Measurements from ENCODE around the gene DNM3.

DNM3 gene

DNA sequence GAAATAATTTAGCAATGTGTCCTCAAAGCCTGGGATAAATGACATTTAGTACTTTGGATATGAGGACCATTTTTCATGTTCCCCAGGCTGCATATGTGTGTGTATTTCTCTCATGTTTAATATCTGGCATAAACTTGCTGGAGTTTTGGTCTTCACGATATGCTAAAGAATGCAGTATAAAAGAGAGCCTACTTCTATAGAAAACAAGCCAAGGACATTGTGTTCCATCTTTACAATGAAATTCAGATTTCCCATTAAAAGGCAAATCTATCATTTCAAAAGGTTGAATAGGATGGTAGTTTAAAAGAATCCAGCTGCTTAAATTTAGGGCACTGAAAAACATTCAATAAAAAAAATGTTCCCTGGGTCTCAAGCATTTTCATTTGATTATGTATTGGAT lies 410.2 kb downstream of the DNM3 start:
- peaks cover 0 to 4% of the 10 kb centered on the region in 2 donors for H3K9me3 Mint-ChIP-seq
- H3K27ac Mint-ChIP-seq, result no peak overlapping the region
- DNase-seq (no peak), ATAC-seq (no peak)
- no peaks in the 10 kb centered on the region for H3K27me3 Mint-ChIP-seq
- H3K4me1 Mint-ChIP-seq, result peaks cover 19% of the 10 kb centered on the region
- no peak overlapping the region for H3K4me3 Mint-ChIP-seq

DNA sequence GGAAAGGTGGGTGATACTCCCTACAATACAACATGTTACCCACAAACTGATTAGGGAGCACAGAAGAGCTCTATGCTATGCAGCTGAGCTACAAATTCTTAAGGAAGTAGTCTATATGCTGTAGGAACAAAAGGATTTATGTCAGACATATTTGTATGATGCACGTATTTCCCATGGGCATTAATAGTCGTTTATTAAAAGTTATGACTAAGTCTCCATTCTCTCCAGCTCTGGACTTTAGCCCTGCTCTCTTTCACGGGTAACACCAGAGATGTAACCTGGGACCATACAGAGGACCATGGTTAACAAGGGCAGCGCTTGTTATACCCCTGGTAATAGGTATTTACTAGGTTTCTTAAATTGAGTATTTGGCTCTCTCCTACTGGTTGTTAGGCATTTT lies 411.0 kb downstream of the DNM3 start:
- DNase-seq, result no peak
- Mint-ChIP-seq H3K4me1 (peaks cover 19% of the 10 kb centered on the region), H3K27me3 (no peaks in the 10 kb centered on the region), H3K27ac (no peak overlapping the region), H3K4me3 (no peak overlapping the region), H3K9me3 (peaks cover 0 to 4% of the 10 kb centered on the region in 2 donors)
- ATAC-seq, result no peak

DNA sequence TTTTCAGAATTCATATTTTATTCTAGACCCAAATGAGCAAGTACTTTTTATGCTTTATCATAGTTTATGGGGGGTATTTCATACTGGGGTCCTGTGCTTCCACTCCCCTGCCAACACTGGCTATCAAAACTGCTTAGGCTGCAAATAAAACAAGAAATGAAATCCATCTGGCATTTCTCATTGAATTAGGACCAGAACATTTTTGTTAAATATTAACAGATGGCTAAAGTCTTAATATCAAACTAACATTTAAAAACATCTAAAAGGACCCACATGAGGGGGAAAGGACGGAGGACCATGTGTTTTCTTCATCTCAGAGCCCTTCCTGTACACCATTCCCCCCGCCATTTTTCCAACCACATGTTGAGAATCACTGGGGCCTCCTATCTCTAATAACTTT lies 411.7 kb downstream of the DNM3 start:
- Mint-ChIP-seq H3K4me3 (no peak overlapping the region), H3K27me3 (no peaks in the 10 kb centered on the region), H3K4me1 (peaks cover 19% of the 10 kb centered on the region), H3K9me3 (peaks cover 4% of the 10 kb centered on the region in 2 donors), H3K27ac (no peak overlapping the region)
- DNase-seq, result no peak
- no peak for ATAC-seq

DNA sequence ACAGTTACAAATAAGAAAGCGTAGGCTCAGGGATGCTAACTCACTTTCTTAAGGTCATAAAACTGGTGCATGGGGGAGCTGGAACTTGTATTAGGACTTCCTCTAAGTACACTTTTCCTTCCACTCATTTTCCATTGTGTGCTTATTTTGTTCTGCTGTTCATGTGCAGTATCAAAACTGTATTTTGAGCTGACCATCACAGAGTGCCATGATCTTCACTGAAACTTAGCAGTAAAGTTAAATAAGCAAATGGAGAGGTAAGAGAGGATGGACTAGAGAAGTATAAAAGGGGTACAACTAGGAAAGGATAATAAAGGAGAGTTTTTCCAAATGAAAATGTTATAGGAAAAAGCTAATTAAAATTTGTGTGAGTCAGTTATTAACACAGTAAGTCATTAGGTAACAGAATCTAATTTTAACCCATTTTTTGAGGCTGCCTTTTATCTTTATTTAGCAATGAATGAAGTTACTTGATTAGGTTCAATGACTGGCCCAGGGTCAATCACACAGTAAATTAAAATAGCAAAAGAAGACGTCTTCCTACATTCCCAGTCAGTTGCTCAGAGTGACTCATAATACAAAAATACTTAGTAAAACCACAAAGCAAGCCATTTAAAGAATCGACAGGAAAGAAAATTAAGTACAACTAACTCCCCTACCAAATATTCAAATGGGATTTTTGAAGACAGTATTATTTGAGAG lies 413.4 kb downstream of the DNM3 start:
- Mint-ChIP-seq H3K4me1 (peaks cover 22% of the 10 kb centered on the region), H3K9me3 (peaks cover 7 to 20% of the 10 kb centered on the region in 2 donors), H3K27ac (peak overlapping the region in 1 of 2 donors; percentile 47), H3K27me3 (no peaks in the 10 kb centered on the region), H3K4me3 (peak overlapping the region in 1 of 2 donors; percentile 34)
- DNase-seq (no peak), ATAC-seq (peak; percentile 35)

DNA sequence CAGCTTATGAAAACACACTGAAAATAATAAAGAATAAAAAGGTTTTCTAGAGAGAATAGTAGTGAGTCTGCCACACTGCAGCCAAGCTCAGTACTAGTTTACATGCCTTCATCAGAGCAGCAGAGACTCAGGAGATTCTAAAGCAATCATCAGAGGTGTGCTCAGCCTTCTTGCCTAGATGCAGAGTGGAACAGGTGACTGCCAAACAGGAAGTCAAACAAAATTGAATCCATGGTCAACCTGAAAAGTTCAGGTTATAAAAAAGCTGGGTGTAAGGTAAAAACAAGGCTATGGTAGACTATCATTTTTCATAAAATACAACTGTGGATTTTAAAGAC lies 413.9 kb downstream of the DNM3 start:
- no peaks in the 10 kb centered on the region for H3K27me3 Mint-ChIP-seq
- H3K9me3 Mint-ChIP-seq, result peaks cover 12 to 25% of the 10 kb centered on the region in 2 donors
- peak overlapping the region in 1 of 2 donors; percentile 47 for H3K27ac Mint-ChIP-seq
- peaks cover 27% of the 10 kb centered on the region for H3K4me1 Mint-ChIP-seq
- ATAC-seq (peak; percentile 57), DNase-seq (no peak)
- peak overlapping the region; percentile 4 to 34 for H3K4me3 Mint-ChIP-seq

DNA sequence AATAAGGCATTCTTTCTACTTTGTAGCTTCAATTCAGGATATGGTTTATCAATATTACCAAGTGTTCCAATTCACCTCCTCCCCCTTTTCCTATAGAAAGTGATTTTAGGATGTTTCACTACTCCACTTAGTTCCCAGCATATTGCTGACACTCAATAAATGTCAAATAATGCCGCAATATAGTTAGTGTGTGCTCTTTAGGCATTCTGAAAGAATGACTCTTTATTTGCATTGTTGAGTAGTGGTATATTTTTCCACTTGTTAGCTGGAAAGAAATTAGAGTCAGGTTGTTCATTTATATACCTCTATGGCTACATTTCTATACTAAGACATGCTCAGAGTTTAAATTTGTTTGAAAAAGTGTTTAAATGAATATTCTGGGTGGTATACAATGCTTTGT lies 424.6 kb downstream of the DNM3 start:
- Mint-ChIP-seq H3K9me3 (peaks cover 18 to 30% of the 10 kb centered on the region in 2 donors), H3K4me3 (no peak overlapping the region), H3K27me3 (no peaks in the 10 kb centered on the region), H3K27ac (no peak overlapping the region), H3K4me1 (peaks cover 18% of the 10 kb centered on the region)
- DNase-seq, result no peak
- ATAC-seq, result no peak

DNA sequence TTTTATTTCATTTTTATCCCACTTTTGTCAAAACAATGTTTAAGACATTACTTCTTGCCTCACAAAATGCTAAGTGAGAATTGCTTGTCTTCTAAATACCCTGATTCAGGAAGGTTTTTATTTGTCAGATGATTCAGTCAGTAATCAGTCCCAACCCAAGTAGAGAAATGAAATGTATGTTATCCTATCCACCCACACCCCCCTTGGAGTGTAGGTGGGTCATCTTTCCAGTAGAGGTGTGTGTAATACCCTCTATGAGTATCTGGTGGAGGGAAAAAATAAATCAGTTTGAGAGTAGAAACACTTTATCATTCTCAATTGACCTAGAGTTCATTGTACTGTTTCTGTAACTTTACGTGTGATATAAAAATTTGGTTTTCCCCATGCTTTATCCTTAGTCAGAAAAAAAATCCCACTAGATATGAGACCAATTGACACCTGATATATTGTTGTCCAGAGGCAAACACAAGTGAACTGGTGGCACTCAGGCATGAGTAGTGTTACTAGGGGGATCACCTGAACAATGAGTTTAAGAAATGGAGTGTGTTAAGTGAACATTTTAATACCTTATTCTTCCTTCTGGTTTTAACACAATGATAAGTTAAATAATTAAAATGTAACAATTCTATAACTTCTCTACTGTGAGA lies 425.4 kb downstream of the DNM3 start:
- H3K4me1 Mint-ChIP-seq, result peaks cover 18% of the 10 kb centered on the region
- H3K27me3 Mint-ChIP-seq, result no peaks in the 10 kb centered on the region
- peaks cover 14 to 23% of the 10 kb centered on the region in 2 donors for H3K9me3 Mint-ChIP-seq
- H3K27ac Mint-ChIP-seq, result no peak overlapping the region
- H3K4me3 Mint-ChIP-seq, result no peak overlapping the region
- ATAC-seq (peak; percentile 72), DNase-seq (peak in 1 of 2 donors; percentile 18)

DNA sequence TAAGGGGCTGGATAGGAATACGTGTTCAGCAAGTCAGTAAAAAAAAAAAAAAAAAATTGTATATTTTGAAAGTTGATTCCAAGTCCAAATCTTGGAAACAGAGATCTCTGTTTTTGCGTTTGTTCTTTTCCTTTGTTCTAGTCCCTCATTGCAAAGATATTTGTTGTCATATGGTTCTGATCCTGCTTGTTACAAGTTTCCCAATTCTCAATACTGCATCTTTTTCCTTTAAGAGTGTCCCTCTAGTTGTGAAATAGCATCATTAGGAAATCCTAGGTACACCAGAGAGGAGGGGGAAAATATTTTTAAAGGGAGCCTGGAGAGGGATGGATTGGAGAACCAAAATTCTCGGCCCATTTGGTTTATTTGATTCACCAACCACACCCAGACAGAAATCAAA lies 426.9 kb downstream of the DNM3 start:
- ATAC-seq, result no peak
- H3K9me3 Mint-ChIP-seq, result peaks cover 3 to 8% of the 10 kb centered on the region in 2 donors
- no peak for DNase-seq
- H3K4me1 Mint-ChIP-seq, result peaks cover 21% of the 10 kb centered on the region
- H3K27me3 Mint-ChIP-seq, result no peaks in the 10 kb centered on the region
- no peak overlapping the region for H3K4me3 Mint-ChIP-seq
- H3K27ac Mint-ChIP-seq, result no peak overlapping the region

DNA sequence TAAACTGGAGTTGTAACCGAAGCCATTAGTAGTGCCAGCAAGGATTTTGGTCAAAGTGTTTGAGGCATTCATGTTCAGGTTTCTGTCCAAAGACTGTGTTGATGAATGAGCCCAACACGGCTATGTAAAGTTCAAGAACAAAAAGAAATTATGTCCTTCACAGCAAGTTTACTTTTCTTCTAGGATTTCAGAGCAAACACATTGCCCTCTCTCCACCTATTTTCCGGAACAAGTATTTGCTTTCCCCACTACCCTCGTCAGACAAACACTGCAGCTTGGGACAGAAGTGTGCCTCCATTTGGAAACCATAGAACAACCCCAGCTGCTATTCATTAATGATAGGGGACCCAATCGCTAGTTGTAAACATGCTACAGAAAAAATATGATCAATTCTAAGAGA lies 427.8 kb downstream of the DNM3 start:
- no peak overlapping the region for H3K27ac Mint-ChIP-seq
- DNase-seq (no peak), ATAC-seq (no peak)
- H3K4me3 Mint-ChIP-seq, result no peak overlapping the region
- no peaks in the 10 kb centered on the region for H3K9me3 Mint-ChIP-seq
- H3K4me1 Mint-ChIP-seq, result peaks cover 29% of the 10 kb centered on the region
- no peaks in the 10 kb centered on the region for H3K27me3 Mint-ChIP-seq

DNA sequence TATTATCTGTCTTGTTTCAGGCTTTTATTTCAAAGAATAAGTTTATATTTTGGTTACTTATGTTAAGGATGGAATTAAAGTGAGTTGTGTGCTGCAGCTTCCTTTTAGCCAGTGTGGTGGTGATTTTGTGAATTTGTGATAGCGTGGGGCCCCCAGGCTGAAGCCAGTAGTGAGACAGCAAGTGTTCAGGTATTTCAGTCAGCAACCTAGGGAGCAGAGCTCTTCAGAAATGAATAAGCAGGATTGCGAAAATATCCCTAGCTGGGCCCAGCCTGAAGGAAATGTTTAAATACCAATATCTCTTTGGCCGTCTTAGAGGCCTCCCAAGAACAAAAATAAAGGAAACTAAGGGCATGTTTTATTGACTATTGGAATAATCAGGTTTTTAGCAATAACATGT lies 428.3 kb downstream of the DNM3 start:
- H3K4me1 Mint-ChIP-seq, result peaks cover 33% of the 10 kb centered on the region
- no peak for DNase-seq
- ATAC-seq, result no peak
- H3K27me3 Mint-ChIP-seq, result no peaks in the 10 kb centered on the region
- no peak overlapping the region for H3K4me3 Mint-ChIP-seq
- H3K27ac Mint-ChIP-seq, result peak overlapping the region in 1 of 2 donors; percentile 42
- no peaks in the 10 kb centered on the region for H3K9me3 Mint-ChIP-seq

DNA sequence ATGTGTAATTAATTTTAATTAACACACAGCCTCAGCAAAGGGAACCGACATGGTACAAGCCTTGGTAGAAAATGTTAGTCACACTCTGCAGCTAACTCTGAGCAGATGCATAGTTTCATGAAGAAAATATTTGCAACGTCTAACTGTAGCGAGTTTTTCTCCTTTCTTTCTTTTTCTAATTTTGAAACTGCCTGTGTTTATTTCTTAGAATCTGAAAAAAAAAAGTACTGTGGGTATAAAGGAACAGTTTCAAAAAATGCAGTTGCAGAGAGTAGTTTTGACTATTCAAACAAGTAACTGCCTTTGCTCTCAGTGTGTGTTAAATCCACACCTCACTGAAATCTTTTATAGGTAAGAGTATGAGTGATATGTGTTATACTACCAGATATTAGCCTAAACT lies 429.3 kb downstream of the DNM3 start:
- peak; percentile 68 for ATAC-seq
- peaks cover 33% of the 10 kb centered on the region for H3K4me1 Mint-ChIP-seq

DNA sequence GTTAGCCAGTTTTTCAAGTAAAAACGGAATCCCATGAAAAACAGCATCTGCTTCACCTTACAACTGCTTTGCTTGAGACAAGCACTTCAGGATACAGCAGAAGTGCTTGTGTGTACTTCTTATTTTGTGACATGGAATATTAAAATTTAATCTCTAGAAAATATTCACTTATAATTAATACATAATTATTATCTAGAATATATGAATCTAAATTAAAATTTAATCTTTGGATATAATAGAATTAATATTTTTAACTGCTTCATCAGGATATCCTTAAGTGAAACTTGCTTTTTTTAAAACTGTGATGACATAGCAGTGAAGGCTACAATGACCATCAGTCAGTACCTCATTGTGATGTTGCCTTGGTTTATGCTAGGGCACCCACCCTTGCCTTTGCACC lies 430.8 kb downstream of the DNM3 start:
- Mint-ChIP-seq H3K4me3 (no peak overlapping the region), H3K9me3 (no peaks in the 10 kb centered on the region), H3K27ac (no peak overlapping the region), H3K4me1 (peaks cover 24% of the 10 kb centered on the region), H3K27me3 (no peaks in the 10 kb centered on the region)
- ATAC-seq, result no peak
- no peak for DNase-seq

More for the DNA sequence above, 429.3 kb downstream of the DNM3 start:
- peak overlapping the region in 1 of 2 donors; percentile 22 for H3K4me3 Mint-ChIP-seq
- DNase-seq, result no peak
- H3K27me3 Mint-ChIP-seq, result no peaks in the 10 kb centered on the region
- no peaks in the 10 kb centered on the region for H3K9me3 Mint-ChIP-seq
- H3K27ac Mint-ChIP-seq, result no peak overlapping the region

DNA sequence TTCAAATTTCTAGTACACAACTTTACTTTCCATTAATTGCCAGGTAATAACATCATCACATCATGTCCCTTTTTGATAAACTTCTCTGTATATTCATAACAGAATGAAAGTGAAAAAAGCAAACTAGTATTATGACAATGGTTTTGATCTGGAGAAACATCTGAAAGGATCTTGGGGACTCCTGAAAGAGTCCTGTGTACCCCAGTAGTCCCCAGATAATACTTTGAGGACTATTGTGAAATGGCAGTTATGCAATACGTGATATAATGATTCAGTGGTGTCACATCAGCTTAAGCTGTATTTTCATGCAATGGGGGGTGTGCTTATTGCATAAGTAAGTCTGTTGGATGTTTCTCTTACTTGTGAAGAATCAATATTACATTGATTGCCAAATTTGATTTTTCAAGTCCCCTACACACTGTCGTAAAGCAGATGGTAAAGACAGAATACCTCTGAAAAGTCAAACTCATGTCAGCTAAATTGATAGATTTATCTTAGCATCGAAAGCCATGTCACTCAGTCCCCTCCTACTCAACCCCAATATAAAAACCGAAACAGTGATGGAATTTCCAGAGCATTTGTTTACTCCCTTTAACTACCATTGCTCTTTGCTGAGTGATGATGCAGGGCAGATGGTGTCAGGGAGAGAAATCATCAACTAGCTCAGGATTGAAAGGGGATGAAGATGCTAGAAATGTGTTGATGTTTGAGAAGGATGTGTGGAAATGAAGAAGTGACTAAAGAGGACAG lies 432.5 kb downstream of the DNM3 start:
- DNase-seq (no peak), ATAC-seq (peak; percentile 71)
- H3K27ac Mint-ChIP-seq, result peak overlapping the region in 1 of 2 donors; percentile 81
- peak overlapping the region in 1 of 2 donors; percentile 39 for H3K4me3 Mint-ChIP-seq
- peaks cover 24% of the 10 kb centered on the region for H3K4me1 Mint-ChIP-seq
- H3K27me3 Mint-ChIP-seq, result no peaks in the 10 kb centered on the region
- H3K9me3 Mint-ChIP-seq, result no peaks in the 10 kb centered on the region

DNA sequence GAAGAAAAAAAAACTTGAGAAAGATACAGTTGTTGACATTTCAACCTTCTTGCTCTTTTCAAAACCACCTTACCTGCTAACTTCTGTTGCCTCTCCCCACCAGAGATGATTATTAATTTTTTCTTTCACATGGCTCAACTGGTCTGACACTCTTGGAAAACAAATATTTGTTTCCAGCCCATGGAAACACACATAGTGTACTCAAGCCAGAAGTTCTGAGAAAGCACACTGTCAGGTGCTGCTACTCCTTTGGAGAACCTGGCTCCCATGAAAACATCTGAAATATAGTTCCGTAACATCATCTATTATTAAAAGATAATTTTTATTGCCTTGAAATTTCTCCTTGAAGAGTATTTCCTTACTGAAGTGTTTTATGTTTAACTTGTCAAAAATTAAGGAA lies 434.2 kb downstream of the DNM3 start:
- H3K27me3 Mint-ChIP-seq, result no peaks in the 10 kb centered on the region
- ATAC-seq (no peak), DNase-seq (no peak)
- H3K4me3 Mint-ChIP-seq, result no peak overlapping the region
- peaks cover 19% of the 10 kb centered on the region for H3K4me1 Mint-ChIP-seq
- no peak overlapping the region for H3K27ac Mint-ChIP-seq
- H3K9me3 Mint-ChIP-seq, result no peaks in the 10 kb centered on the region

DNA sequence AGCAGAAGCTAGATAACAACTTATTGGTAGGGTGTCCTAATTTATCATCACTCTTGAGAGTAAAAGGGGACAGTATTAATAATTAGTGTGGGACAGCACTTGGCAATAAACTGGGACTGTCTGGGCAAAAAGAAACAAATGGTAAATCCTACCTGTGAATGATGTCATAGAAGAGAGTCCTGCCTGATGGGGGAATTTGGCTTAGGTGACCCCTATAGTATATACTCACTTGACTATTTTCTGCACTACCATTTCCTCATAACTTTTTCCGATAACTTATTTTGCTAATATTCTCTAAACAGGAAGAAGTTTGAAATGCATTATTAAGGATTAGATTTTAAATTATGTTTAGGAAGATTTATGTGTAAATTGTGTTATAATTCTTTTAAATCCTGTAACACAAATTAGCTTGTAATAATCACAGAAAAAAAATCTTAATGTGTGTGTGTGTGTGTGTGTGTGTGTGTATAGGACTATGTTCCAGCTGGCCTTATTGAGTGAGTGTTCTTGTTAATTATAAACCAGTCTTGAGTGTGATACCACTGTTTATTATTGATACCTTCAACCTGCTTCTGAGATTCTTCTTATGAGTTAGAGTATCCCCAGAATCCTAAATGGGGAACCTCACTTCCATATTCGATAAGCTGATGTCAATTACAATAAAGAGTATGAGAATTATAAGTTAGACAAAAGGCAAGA lies 435.0 kb downstream of the DNM3 start:
- no peaks in the 10 kb centered on the region for H3K27me3 Mint-ChIP-seq
- peaks cover 19% of the 10 kb centered on the region for H3K4me1 Mint-ChIP-seq
- no peak overlapping the region for H3K4me3 Mint-ChIP-seq
- H3K9me3 Mint-ChIP-seq, result no peaks in the 10 kb centered on the region
- DNase-seq (no peak), ATAC-seq (no peak)
- H3K27ac Mint-ChIP-seq, result no peak overlapping the region

Measured in stimulated activated naive CD8-positive, alpha-beta T cell treated with anti-CD3 and anti-CD28 coated beads, Interleukin-15, amount 100 ng/mL, for 72 hours (primary cell).